Keratinocyte (primary cell): ENCODE results near the gene ZSCAN26. TPM values are rescaled to one million over a fixed set of nuclear protein-coding genes. Genes with fewer than 3 reads are reported as not detected.

Source experiments
- DNase-seq: peaks from one replicate; pipeline ENCODE4 v3.0.0-alpha.2; 2011; ENCODE audit warnings: low read depth, missing footprints, low spot score
- FAIRE-seq: peaks from 2 replicates; lab custom pipeline; 2011; peaks lifted over from hg19 to GRCh38; lab: Jason Lieb, UNC
- H2AFZ ChIP-seq: 2 replicates; pipeline ENCODE4 v1.6.0; 2012; ENCODE audit warnings: low read length, control low read depth, inconsistent platforms; ENCODE audit not compliant: control insufficient read depth
- H3K27ac ChIP-seq: 2 replicates; pipeline ENCODE4 v1.5.1; 2011; ENCODE audit warnings: low read length; ENCODE audit not compliant: control insufficient read depth, insufficient read depth
- H3K27me3 ChIP-seq: 3 replicates; pipeline ENCODE4 v1.6.0; 2011; ENCODE audit warnings: low read length; ENCODE audit not compliant: control insufficient read depth, insufficient read depth; ENCODE audit errors: extremely low read depth
- H3K36me3 ChIP-seq, 2 experiments: 2 replicates in 1 of 2; 3 replicates in 1 of 2; pipeline ENCODE4 v1.5.1; 2011; ENCODE audit warnings: low read length in 2 of 2, mild to moderate bottlenecking in 1 of 2; ENCODE audit not compliant: control insufficient read depth in 2 of 2, insufficient read depth in 2 of 2; ENCODE audit errors: extremely low read depth in 1 of 2
- H3K4me1 ChIP-seq: 3 replicates; pipeline ENCODE4 v1.5.1; 2011; ENCODE audit warnings: low read length; ENCODE audit not compliant: control insufficient read depth, insufficient read depth; ENCODE audit errors: extremely low read depth
- H3K4me2 ChIP-seq: 3 replicates; pipeline ENCODE4 v1.6.0; 2011; ENCODE audit warnings: low read depth, low read length; ENCODE audit not compliant: control insufficient read depth, insufficient read depth; ENCODE audit errors: extremely low read depth
- H3K4me3 ChIP-seq, 3 experiments: fragments of 200-600 bp in 1 of 3; sonication (generic) in 1 of 3; 2 replicates in 2 of 3; 3 replicates in 1 of 3; pipeline ENCODE4 v1.5.1; 2011 to 2016; ENCODE audit warnings: low read length in 3 of 3, mild to moderate bottlenecking in 3 of 3, control low read depth in 2 of 3, inconsistent platforms in 1 of 3, low read depth in 1 of 3, mixed read lengths in 1 of 3, mixed run types in 1 of 3, moderate library complexity in 1 of 3; ENCODE audit not compliant: control insufficient read depth in 2 of 3, insufficient read depth in 2 of 3; ENCODE audit errors: extremely low read depth in 1 of 3
- H3K79me2 ChIP-seq: 2 replicates; pipeline ENCODE4 v1.6.0; 2012; ENCODE audit warnings: low read length; ENCODE audit not compliant: control insufficient read depth, insufficient read depth
- H3K9ac ChIP-seq: 3 replicates; pipeline ENCODE4 v1.6.0; 2011; ENCODE audit warnings: low read length; ENCODE audit not compliant: control insufficient read depth, insufficient read depth; ENCODE audit errors: extremely low read depth
- H3K9me1 ChIP-seq: 3 replicates; pipeline ENCODE4 v1.6.0; 2011; ENCODE audit warnings: low read length; ENCODE audit not compliant: control insufficient read depth, insufficient read depth; ENCODE audit errors: extremely low read depth
- H3K9me3 ChIP-seq: 2 replicates; pipeline ENCODE4 v1.5.1; 2012; ENCODE audit warnings: low read depth, low read length; ENCODE audit not compliant: control insufficient read depth
- H4K20me1 ChIP-seq: 3 replicates; pipeline ENCODE4 v1.6.0; 2011; ENCODE audit warnings: low read length; ENCODE audit not compliant: control insufficient read depth, insufficient read depth; ENCODE audit errors: extremely low read depth
- EZH2 ChIP-seq: IDR thresholded peaks from one replicate; pipeline ENCODE4 v1.6.1; 2012; ENCODE audit warnings: inconsistent platforms, mild to moderate bottlenecking, low read length, moderate library complexity
- dilution Hi-C: fragments of 300-500 bp; cut with MboI; formaldehyde crosslinking; loops from one replicate; pipeline ENCODE4 v1.7.0; 2020; ENCODE audit warnings: low sequenced_read_pairs; ENCODE audit not compliant: extremely low pct_ligation_motif_present
- polyA plus RNA-seq, 5 experiments: library from polyadenylated mRNA; depleted of rRNA in 3 of 5; stranded (reverse) in 3 of 5; stranded (forward) in 1 of 5; unstranded in 1 of 5; fragments of >200 nt; gene quantifications; 1 replicate in 1 of 5; 2 replicates in 3 of 5; 3 replicates in 1 of 5; pipeline versions ENCODE4 v1.2.1 to v1.2.3, GENCODE V29; 2011 to 2012; ENCODE audit warnings: missing spikeins in 2 of 5, low read depth in 1 of 5, low replicate concordance in 1 of 5
- TF ChIP-seq, protein P1 (sequence below), 3 experiments: IDR thresholded peaks in 1 of 3; conservative IDR thresholded peaks in 1 of 3; optimal IDR thresholded peaks in 1 of 3; 2 replicates in 2 of 3; 3 replicates in 1 of 3; pipeline versions ENCODE3 to v1.5.1; 2011; ENCODE audit warnings: low read length in 3 of 3, mild to moderate bottlenecking in 3 of 3, moderate library complexity in 2 of 3, control low read depth in 1 of 3, inconsistent platforms in 1 of 3; ENCODE audit not compliant: insufficient read depth in 2 of 3; ENCODE audit errors: extremely low read depth in 1 of 3

The ZSCAN26 gene
- polyA plus RNA-seq, 1 donor (not counting 4 experiments of a cell fraction or from before 2014, with no cell fraction given): 9.8 TPM

DNA sequence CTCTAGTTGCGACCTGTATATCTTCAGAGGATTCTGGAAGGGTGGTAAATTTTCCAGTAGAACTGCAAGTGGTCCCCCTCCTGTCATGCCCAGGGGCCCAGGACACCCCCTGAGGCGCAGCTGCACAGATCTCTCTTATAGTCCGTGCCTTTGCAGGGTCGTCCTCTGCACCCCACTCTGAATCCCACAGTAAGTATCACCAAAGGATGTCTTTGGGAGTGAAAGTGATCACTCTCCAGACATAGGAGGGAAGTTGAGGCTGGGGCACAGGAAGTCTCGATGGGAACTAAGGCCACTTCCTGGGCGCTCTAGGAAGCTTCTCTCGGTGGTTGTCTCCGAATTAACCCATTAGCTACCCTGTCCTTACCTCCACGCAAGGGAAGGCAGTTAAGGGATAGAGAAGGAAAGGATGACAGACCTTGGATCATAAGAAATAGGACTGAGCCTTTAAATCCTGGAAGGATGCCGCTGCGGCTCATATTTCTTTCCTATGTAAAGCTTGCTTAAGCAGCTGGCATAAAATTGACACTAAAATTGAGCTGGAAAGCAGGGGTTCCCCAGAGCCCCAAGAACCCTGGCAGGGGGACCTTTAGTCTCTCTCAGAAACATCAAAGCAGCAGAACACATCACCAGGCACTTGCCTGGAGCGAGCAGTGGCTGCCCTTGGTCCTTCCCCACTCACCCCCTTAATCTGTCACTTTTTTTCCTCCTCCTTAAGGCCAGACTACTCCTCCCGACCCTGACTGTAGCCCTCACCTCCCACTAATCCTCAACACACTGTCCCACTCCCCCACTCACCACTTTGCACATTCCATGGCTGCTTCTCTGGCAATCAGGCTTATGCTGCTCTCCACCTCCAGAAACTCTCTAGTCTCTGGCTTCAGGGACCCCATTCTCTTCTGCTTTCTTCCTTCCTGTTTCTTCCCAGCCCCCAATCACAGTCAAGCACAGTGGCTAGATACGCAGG lies 14.7 kb upstream of the ZSCAN26 start, which contains the start of gene ZKSCAN4:
ZKSCAN4 (minus strand) TSS at position 261 of the 967 bp plus-strand sequence. CDS start 289 bp downstream, outside the sequence.
- peaks cover 14% of the 10 kb centered on the region for H3K4me1 ChIP-seq
- H3K9ac ChIP-seq: peak within 1 kb of the TSS; percentile 75
- H2AFZ ChIP-seq: peak within 1 kb of the TSS; percentile 93
- FAIRE-seq (peak; percentile 80), DNase-seq (peak; percentile 44)
- H3K36me3 ChIP-seq: peaks cover 0 to 3% of the 10 kb centered on the region in 2 experiments
- peak within 1 kb of the TSS; percentile 21 for H3K27ac ChIP-seq
- H3K9me3 ChIP-seq: no peaks in the 10 kb centered on the region
- H3K79me2 ChIP-seq: peaks cover 14% of the 10 kb centered on the region
- H3K4me3 ChIP-seq: peak within 1 kb of the TSS; percentile 84 to 92 (median 89)
- TF ChIP-seq, protein P1, sequence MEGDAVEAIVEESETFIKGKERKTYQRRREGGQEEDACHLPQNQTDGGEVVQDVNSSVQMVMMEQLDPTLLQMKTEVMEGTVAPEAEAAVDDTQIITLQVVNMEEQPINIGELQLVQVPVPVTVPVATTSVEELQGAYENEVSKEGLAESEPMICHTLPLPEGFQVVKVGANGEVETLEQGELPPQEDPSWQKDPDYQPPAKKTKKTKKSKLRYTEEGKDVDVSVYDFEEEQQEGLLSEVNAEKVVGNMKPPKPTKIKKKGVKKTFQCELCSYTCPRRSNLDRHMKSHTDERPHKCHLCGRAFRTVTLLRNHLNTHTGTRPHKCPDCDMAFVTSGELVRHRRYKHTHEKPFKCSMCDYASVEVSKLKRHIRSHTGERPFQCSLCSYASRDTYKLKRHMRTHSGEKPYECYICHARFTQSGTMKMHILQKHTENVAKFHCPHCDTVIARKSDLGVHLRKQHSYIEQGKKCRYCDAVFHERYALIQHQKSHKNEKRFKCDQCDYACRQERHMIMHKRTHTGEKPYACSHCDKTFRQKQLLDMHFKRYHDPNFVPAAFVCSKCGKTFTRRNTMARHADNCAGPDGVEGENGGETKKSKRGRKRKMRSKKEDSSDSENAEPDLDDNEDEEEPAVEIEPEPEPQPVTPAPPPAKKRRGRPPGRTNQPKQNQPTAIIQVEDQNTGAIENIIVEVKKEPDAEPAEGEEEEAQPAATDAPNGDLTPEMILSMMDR (optimal IDR thresholded peaks at IDR 0.05 in 1 of 3, IDR thresholded peaks at IDR 0.05 in 1 of 3, conservative IDR thresholded peaks at IDR 0.05 in 1 of 3; ENCODE audit: extremely low read depth in 1 of 3, insufficient read depth in 2 of 3, low read length in 3 of 3): no peak
- TF ChIP-seq EZH2: no peak
- H3K27me3 ChIP-seq: no peaks in the 10 kb centered on the region
- peak within 1 kb of the TSS; percentile 80 for H3K4me2 ChIP-seq
- no peaks in the 10 kb centered on the region for H3K9me1 ChIP-seq
- no peaks in the 10 kb centered on the region for H4K20me1 ChIP-seq
- dilution Hi-C loops: no loop called here

DNA sequence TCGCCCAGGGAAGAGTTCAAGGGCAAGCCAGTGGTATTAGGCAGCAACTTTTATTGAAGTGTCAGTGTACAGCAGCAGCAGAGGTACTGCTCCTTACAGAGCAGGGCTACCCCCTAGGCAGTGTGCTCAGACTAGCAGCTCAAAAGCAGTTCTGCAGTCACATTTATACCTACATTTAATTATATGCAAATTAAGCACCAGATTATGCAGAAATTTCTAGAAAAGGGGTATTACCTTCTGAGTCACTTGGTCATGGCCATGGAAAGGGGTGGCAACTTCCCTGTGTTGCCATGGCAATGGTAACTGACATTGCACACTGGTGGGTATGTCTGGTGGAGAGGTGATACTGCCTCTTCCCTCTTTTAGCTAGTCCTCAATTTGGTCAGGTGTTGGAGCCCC lies 12.8 kb upstream of the ZSCAN26 start:
- H3K4me1 ChIP-seq: peaks cover 18% of the 10 kb centered on the region
- dilution Hi-C loops: no loop called here
- H3K27ac ChIP-seq: no peak overlapping the region
- no peaks in the 10 kb centered on the region for H3K9me1 ChIP-seq
- H3K27me3 ChIP-seq: peaks cover under 1% of the 10 kb centered on the region
- DNase-seq (no peak), FAIRE-seq (no peak)
- peaks cover 14% of the 10 kb centered on the region for H3K79me2 ChIP-seq
- H4K20me1 ChIP-seq: no peaks in the 10 kb centered on the region
- no peak overlapping the region for H3K9ac ChIP-seq
- no peak overlapping the region for H3K4me2 ChIP-seq
- no peaks in the 10 kb centered on the region for H3K9me3 ChIP-seq
- H3K4me3 ChIP-seq: no peak overlapping the region
- no peak for TF ChIP-seq EZH2
- TF ChIP-seq, protein P1 (optimal IDR thresholded peaks at IDR 0.05 in 1 of 3, IDR thresholded peaks at IDR 0.05 in 1 of 3, conservative IDR thresholded peaks at IDR 0.05 in 1 of 3; ENCODE audit: extremely low read depth in 1 of 3, insufficient read depth in 2 of 3, low read length in 3 of 3): no peak
- H3K36me3 ChIP-seq: no peaks in the 10 kb centered on the region
- H2AFZ ChIP-seq: no peak overlapping the region
